GM18519 (cell line): ENCODE results near the gene ZNF787.

ENCODE experiments used
- ATAC-seq: cut with Tn5 transposase; IDR thresholded peaks from one replicate; pipeline ENCODE4 v1.9.1; 2021; ENCODE audit warnings: mild to moderate bottlenecking, moderate library complexity; ENCODE audit not compliant: unreplicated experiment, low FRiP score

ZNF787 gene

DNA sequence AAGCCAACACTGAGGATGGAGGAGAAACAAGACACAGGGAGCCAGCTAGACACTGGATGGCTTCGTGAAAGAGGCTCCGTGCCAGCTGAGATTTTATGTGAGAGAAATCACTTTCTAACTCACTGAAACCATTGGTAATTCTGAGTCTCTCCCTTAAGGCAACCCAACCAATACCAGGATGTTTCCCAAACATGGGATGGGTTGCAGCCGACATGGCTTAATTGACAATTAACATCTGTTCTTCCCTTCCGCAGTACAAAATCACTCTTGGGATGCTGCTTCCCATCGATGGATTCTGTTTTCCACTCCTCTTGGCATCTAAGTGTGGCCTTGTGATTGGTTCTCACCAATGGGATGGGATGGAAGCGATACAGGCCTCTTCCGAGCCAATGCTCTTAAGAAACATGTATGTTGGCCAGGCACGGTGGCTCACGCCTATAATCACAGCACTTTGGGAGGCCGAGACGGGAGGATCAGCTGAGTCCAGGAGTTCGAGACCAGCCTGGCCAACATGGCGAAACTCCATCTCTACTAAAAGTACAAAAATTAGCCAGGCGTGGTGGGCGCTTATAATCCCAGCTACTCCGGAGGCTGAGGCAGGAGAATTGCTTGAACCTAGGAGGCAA is 2.3 kb upstream of the ZNF787 start:
- ATAC-seq: no peak

DNA sequence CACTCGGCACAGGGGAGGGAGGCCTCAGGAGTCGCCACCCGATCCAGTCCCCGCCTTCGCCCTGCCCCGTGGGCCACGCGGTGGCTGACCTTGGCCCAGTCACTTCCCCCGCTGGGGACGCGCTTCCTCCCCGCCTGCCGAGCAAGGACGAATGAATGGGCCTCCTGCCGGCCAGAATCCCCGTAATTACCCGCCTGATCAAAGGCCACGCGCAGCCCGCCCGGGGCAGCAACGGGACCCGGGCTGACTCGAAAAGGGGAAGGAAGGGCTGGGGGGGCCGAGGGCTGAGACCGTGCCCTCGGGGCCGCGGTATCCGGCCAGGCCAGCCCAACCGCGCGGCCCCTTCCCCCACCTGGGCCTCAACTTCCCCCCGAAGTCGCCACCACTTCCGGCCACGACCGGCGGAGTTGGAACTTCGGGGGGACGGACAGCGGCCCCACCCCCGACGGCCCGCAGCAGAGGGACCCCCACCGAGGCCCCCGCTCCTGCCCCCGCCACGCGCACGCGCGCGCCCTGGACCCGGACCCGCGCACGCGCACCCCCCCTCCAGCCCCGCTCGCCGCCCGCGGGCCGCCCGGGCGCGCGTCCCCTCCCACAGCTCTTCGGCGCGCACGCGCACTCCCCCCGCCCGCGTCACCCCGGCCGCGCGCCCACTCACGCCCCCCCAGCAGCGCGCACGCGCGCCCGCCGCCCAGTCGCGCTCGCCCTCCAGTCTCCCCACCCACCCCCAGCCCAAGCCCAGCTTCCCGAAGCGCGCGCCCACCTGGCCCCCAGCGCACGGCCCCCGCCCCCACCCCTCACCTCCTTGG is 520 bp downstream of the ZNF787 start:
- no peak for ATAC-seq

DNA sequence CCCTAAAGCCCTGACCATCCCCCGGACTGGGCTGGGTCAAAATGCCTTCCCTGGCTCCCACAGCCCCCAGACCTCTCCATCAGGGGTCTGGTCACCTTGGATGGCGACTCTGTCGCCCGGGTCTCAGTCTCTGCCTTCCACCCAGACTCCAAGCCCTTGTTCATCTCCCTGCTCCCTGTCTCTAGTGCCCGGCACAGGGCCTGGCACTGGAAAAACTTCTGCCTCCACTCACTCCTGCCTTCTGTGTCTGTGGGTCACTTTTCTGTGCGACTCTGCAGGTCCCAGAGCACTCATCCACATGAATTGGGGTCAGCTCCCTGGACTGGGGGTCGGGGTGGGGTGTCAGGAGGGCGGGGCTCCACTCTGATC is 1.1 kb downstream of the ZNF787 start:
- no peak for ATAC-seq

DNA sequence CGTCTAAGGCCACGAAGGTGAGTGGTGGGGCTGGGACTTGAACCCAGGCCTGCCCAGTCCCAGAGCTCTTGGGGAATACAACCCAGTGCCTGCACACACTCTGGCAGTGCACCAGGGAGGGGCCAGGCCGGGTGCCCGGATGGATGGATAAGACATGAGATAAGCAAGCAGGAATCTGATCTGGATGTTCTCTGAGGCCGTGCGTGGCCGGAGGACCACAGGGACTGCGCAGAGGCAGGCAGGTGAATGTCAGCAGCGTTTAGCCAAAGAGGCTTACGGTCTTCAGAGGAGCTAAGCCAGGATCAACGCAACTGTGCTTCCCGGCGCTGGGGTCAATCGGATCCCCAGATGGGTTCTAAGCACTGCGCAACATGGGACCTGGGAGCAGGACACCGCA is 1.5 kb downstream of the ZNF787 start:
- ATAC-seq: no peak

DNA sequence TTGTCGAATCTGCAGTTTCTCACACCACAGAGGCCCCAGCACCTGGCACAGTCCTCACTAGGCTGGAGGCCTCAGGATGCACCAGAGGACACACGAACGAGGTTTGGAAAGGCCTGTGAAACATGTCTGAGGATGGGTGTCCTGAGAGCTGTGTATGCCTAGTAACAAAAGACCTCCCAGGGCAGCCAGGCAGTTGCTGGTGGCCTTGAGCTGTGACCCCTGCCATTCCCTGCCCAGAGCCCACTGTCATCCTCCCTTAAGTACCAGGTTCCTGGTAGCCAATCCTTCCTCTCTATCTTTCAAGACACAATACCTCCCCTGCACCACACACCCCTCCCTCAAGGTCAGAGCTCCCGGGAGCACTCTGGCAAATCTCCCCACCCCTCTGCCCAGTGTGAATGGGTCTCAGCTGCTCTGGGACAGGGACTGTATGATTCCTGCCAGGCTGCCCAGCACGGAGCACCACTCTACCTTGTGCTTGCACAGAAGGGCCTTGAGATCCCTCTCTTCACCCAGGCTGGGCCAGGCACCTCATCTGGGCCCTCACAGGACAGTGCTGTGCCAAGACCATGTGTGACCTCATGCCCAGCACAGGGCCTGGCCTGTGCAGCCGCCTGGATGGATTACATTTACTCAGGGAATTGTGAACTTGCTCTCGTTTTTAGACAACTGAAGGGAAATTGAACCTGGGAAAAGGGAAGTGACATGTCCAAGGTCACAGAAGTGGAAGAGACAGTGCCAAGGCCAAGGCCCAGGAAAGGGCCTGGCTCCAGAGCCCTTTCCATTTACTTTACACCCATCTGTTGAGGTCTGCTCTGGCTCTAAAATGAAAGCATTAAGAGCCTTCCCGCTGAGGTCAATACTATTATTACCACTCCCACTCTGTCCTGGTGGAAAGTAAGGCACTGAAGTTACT is 2.2 kb downstream of the ZNF787 start:
- ATAC-seq: no peak

DNA sequence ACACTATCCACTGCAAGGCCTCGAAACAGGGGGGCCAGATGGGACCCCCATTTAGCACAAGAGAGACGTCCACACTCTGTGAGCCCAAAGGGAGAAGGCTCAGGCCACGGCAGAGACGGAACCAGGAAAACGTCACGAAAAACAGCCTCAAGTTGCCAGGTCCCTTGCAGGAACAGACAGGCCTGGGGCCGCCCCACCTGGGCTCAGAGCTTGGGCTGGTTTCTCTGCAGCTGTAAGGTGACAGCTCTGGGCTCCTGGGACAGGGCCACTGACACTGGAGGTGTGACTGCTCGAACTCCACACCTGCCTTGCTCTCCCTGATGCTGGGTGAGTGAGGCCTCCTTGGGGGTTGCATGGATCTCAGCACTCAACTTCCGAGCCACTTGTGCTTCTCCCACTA is 3.2 kb downstream of the ZNF787 start:
- ATAC-seq: no peak

DNA sequence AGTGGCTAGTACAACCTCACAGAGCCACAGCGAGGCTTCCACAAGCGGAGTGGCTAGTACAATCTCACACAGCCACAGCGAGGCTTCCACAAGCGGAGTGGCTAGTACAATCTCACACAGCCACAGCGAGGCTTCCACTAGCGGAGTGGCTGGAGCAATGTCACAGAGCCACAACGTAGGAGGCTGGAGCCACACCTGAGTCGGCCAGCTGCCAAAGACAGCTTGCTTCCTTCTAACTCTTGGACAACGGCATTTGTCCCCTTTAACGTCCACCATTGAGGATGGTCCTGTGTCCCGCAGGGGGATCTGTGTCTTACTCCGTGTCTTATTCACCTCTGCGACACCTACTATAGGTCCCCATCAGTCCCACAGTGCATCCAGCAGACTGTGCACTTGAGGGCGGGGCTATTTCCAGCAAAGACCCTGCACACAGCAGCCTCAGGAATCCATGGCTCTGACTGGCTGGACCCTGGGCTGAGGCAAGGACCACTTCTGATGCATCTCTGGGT is 3.7 kb downstream of the ZNF787 start:
- ATAC-seq: no peak

DNA sequence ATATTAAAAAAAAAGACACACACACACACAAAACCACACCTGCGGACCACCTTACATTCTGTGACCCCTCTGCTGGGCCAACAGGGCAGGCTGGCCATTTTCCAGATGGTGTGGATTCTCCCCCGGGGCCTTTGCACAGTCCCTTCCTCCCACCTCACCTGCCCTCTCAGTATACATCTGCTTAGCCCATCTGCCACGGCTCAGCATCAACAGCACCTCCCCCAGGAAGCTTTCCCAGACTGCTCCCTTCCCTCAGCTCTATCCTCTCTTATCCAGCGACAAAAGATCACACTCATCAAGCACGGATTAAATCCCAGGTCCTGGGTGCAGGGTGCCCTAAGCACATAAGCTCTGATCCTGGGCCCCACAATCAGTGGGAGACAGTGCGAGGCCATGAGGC is 4.5 kb downstream of the ZNF787 start:
- ATAC-seq: no peak

DNA sequence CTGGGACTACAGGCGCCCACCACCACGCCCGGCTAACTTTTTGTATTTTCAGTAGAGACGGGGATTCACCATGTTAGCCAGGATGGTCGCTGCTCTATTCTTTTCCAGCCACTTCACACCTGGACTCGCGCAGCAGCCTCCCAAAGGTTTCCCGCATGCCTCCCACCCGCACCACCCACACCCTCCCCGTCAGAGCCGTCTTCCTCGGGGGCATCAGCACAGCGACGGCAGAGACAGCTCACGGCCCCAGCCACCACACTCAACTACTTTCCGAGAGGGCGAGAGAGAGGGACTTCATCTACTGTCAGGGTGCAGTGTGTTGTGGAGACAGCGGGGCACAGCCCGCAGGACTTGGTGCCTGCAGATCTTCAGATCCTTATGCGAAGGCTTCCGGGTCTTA is 5.6 kb downstream of the ZNF787 start:
- ATAC-seq: no peak

DNA sequence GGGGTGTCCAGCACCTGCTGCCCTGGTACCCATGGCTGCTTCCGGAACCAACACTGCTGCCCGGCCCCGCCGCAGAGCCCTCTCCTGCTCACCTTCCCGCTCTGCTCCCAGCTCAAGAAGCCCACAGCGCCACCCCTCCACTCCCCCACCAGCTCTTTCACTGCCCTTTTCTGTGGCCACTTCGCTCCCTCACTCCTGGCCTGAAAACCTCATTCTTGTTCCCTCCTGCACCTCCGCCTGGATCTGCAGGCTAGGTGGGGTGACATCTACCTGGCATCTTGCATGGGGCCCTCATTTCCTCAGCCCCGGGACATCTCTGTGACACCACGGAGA is 6.4 kb downstream of the ZNF787 start:
- no peak for ATAC-seq

DNA sequence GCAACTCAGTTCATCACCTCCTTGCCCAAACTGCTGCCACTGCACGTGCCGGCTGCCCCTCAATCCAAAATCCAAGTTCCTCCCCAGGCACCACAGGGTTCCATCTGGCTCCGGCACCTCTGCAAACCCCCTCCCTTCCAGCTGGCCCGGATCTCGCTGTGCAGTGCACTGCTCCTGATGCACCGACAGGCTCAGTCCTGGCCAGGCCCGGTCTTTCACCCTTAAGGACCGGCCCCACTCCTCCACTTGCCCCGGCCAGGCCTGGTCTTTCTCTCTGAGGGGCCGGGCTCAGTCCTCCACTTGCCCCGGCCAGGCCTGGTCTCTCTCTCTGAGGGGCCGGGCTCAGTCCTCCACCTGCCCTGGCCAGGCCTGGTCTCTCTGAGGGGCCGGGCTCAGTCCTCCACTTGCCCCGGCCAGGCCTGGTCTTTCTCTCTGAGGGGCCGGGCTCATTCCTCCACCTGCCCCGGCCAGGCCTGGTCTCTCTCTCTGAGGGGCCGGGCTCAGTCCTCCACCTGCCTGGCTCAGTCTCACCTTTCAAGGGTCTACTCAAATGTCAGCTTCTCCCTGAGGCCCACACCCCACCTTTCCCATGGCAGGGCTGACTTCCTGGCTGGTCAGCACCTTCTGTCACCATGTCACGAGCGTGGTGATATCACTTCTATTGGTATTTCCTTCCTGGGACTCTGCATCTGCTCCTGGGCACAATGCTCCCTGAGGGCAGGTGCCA is 6.9 kb downstream of the ZNF787 start:
- no peak for ATAC-seq

DNA sequence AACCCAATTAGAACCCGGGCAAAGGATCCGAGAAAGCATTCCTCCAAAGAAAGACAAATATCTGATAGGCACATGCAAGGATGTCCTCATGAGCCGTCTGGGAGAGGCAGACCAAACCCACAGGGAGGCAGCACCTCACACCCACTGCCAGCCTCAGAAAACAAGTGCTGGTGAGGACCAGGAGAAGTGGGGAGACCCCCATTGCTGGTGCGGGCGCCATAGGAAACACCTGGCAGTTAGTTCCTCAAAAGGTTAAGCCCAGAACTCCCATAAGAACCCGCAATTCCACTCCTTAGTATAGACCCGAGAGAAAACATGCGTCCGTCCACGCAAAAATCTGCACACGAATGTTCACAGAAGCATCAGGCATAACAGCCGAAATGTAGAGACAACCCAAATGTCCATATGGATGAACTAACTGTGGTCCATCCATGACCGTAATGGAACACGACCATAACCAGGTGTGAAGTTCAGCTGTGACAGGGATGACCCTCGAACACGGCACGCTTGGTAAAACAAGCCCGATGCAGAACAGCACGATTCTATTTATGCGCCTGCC is 7.9 kb downstream of the ZNF787 start:
- ATAC-seq: no peak

DNA sequence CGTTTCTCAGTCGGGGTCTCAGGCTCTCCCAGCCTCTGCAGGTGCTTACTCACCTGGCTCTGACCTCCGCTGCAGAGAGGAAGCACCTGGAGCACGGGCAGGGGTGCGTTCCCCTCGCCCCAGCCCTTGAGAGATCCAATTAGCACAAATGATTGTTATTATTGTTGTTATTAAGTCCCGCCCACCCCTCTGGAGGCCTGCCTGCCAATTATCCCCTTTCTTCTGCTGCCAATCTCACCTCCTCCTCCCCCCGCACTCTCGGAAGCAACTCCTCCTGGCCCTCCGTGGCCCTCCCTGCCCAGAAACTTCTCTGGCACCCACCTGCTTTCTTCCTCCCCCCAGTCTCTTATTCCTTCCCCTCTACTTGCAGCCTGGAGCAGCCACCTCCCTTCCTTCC is 8.8 kb downstream of the ZNF787 start:
- ATAC-seq: no peak

DNA sequence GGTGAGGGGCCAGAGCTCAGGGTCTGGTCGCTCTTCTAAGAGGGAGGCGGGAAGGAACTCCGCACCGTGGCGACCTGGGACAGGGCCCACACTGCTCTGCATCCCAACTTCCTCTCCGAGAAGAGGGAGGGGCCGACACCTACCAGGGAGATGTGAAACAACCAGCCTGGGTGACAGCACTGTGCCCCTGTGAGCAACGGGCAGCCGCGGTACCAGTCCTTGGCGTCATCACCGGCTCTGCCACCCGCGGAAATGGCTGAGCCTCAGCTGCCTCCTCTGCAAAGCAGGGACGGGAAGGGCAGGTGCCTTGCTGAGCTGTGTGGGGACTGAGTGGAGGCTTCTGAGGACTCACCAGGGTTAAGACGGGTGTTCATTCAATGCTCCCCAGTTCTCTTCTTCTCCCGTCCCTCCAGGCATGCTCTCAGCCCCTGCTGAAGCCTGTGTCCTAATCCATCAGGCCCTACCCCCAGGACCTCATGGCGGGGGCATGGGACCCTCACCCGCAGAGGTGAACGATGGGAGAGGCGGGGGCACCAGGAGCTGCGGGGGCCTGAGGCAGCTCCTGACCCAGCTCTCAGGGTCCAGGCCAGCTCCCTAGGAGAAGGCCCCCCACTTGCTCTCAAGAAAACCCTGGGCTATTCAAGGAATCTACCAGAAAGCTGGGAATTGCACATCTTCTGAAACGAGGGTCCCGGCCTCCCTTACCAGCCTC is 9.3 kb downstream of the ZNF787 start:
- ATAC-seq: peak; percentile 42

DNA sequence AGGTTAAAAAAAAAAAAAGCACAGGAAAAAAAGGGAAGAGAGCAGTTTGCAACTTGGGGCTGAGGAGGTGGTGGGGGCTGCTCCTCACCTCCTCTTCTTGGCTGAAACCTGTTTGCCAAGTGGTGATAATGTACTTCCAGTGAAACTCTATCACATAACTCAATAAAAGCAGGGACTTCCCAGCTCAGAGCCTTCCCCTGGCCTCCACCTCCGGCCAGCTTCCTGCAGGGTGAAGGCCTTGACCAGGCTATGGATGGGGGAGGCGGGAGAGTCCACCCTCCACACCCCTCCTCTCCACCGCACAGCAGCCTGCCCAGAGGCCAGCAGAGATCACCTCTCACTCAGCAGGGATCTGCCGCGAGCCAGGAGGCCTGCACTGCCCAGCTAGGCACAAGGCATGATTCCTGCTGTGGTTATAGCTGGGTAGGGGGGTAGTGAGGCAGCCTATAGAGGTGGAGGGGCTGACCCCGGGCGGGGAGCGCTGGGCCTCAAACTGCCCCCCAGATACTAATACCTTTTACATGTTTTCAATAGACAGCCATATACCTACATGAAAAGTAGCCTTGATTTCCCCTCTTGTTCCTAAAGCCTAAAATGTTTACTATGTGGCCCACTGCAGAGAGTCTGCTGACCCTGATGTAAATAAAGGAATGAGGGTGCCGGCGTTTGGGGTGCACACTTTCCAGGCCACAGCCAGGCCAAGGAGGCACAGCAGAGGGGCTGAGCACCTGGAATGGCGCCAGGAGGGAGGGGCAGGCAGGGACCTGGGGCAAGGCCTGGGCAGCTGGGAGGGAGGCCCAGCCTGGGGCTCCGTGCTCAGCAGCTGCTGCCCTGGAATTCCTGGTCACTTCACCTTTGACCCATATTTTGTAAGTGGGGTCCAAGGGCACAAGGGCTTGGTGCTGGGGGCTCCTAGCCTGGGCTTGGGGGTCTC is 10.3 kb downstream of the ZNF787 start:
- ATAC-seq: no peak

DNA sequence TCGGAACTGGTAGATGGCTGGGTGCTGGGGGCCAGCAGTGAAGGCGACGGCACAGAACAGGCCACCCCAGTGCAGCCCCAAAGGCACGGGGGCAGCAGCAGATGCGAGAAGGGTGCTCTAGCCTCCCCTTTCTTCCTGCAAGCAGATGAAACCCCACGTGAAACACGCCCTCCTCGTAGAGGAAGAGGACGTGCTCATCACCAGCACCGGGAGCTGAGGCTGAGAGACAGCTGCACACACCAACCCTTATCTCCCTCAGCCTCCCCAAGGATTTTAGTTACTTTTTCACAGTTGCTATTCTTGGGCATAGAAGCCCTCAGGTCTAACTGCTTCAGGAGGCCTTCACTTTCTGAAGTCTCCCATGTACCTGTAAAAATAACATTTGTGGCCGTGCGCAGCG is 11.9 kb downstream of the ZNF787 start:
- ATAC-seq: no peak

DNA sequence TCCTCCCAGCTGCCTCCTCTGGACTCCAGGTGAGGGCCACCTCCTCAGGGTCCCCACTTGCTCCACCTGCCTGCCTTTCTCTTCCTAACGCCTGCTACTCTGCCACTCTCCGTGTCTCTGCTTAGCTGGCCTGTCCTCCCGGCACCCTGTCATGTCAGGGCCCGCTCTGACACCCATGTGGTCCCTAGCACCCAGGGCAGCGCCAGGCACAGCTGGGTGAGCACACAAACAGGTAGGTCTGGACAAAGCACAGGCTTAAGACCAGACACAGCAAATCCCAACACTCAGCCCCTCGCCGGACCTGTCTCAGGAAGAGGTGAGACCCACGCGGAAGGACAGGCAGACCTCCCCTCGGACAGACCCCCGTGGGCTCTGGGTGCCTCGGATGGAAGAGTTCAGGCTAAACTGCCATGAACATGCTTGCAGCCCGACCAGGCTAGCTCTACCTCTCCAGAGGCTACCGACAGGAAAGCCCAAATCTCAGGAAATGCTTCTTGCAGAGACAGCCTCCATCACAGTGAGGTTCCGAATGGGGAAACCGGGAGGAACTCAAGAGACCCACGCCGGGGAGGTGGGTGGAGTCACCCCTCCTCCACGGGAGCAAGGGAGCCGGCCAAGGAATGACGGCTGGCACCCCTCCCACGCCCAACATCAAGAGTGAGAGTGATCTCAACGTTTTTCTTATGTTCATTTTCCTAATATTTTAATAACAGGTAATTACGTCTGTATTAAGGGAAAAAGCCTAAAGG is 12.5 kb downstream of the ZNF787 start:
- ATAC-seq: no peak
